HCT116 (cell line): ENCODE measurements around the gene COL4A3. TPM values are rescaled to one million over a fixed set of nuclear protein-coding genes. Genes with fewer than 3 reads are reported as not detected.
A peak's percentile ranks its signal among the peaks of the same experiment; 100 is the strongest.

Experiments used
- ATAC-seq: fragments of 200-7000 bp; cut with Tn5 transposase; 2 replicates; pipeline ENCODE4 v1.9.1; 2020; ENCODE audit warnings: mild to moderate bottlenecking, moderate library complexity
- BruUV-seq: library from RNA; stranded (reverse); fragments of 400-500 nt; replicated peaks from 2 replicates; lab custom pipeline; 2021; lab: Mats Ljungman, UMichigan
- CTCF ChIA-PET: fragments of 300-600 bp; sonication (Branson Sonifier 250); formaldehyde crosslinking; loops from one replicate; lab custom pipeline; 2021; ENCODE audit warnings: antibody characterized with exemption; lab: Charles Lee
- POLR2A ChIA-PET: fragments of 300-600, 350-600 bp; sonication (Branson Sonifier 250); formaldehyde crosslinking; loops from one replicate; lab custom pipeline; 2021; ENCODE audit warnings: antibody characterized with exemption; lab: Charles Lee
- RAD21 ChIA-PET, 2 experiments: fragments of 300-600 bp; sonication (Branson Sonifier 250); formaldehyde crosslinking; loops; one replicate each; lab custom pipeline; 2023; ENCODE audit warnings: low total read pairs in 2 of 2; ENCODE audit not compliant: uncharacterized antibody in 2 of 2, unreplicated experiment in 2 of 2, low non-redundant PET in 1 of 2; lab: Charles Lee
- DNase-seq: peaks from one replicate; pipeline ENCODE4 v3.0.0-alpha.2; 2010; ENCODE audit warnings: low read depth, low spot score
- H2AFZ ChIP-seq: fragments of 200-600 bp; shearing (Covaris generic), sonication (generic); 2 replicates; pipeline ENCODE4 v1.6.1; 2017; ENCODE audit warnings: low read depth, mixed run types, mixed read lengths, antibody characterized with exemption, low read length; ENCODE audit not compliant: poor library complexity, severe bottlenecking
- H3K27ac ChIP-seq: 2 replicates; pipeline ENCODE4 v1.5.1; 2012; ENCODE audit warnings: low read depth, low read length
- H3K27me3 ChIP-seq: fragments of 200-600 bp; sonication (generic); 2 replicates; pipeline ENCODE4 v1.6.1; 2016; ENCODE audit warnings: mixed run types, low read length, mixed read lengths; ENCODE audit not compliant: insufficient read depth
- H3K36me3 ChIP-seq, 2 experiments: fragments of 200-500 bp in 1 of 2; fragments of 200-600 bp in 1 of 2; sonication (Bioruptor generic) in 1 of 2; sonication (generic) in 1 of 2; 2 replicates each; pipeline versions ENCODE4 v1.5.1 to v1.6.1; 2014 to 2016; ENCODE audit warnings: low read length in 2 of 2, inconsistent platforms in 1 of 2, mixed read lengths in 1 of 2, mixed run types in 1 of 2; ENCODE audit not compliant: insufficient read depth in 2 of 2, control insufficient read depth in 1 of 2
- H3K4me1 ChIP-seq, 2 experiments: fragments of 200-600 bp in 1 of 2; sonication (generic) in 1 of 2; 2 replicates each; pipeline versions ENCODE4 v1.5.1 to v1.6.1; 2012 to 2017; ENCODE audit warnings: low read length in 2 of 2, inconsistent platforms in 1 of 2, mild to moderate bottlenecking in 1 of 2, mixed read lengths in 1 of 2, mixed run types in 1 of 2, moderate library complexity in 1 of 2; ENCODE audit not compliant: insufficient read depth in 2 of 2, control insufficient read depth in 1 of 2
- H3K4me2 ChIP-seq: fragments of 200-600 bp; sonication (generic); 2 replicates; pipeline ENCODE4 v1.6.1; 2017; ENCODE audit warnings: mixed run types, low read length, mixed read lengths
- H3K4me3 ChIP-seq, 2 experiments: fragments of 200-600 bp in 1 of 2; sonication (generic) in 1 of 2; replicated peaks in 1 of 2; 2 replicates each; pipeline ENCODE4 v1.5.1; 2011 to 2016; ENCODE audit warnings: low read length in 2 of 2, control low read depth in 1 of 2, low read depth in 1 of 2, mild to moderate bottlenecking in 1 of 2, mixed read lengths in 1 of 2, mixed run types in 1 of 2
- H3K79me2 ChIP-seq: fragments of 200-600 bp; sonication (generic); 2 replicates; pipeline ENCODE4 v1.6.1; 2017; ENCODE audit warnings: mild to moderate bottlenecking, mixed run types, low read length, moderate library complexity, mixed read lengths; ENCODE audit not compliant: insufficient read depth
- H3K9ac ChIP-seq: fragments of 200-600 bp; sonication (generic); 2 replicates; pipeline ENCODE4 v1.6.1; 2016; ENCODE audit warnings: low read length, mixed read lengths
- H3K9me2 ChIP-seq: fragments of 200-600 bp; sonication (generic), shearing (Covaris generic); 2 replicates; pipeline ENCODE4 v1.6.1; 2017; ENCODE audit warnings: mixed run types, mild to moderate bottlenecking, moderate library complexity; ENCODE audit not compliant: insufficient read depth
- H3K9me3 ChIP-seq, 2 experiments: fragments of 200-500 bp in 1 of 2; fragments of 200-600 bp in 1 of 2; sonication (Bioruptor generic) in 1 of 2; sonication (generic) in 1 of 2; 2 replicates each; pipeline ENCODE4 v1.6.1; 2014 to 2017; ENCODE audit warnings: low read length in 2 of 2, mixed read lengths in 2 of 2, inconsistent platforms in 1 of 2, low read depth in 1 of 2, mild to moderate bottlenecking in 1 of 2, mixed run types in 1 of 2, moderate library complexity in 1 of 2; ENCODE audit not compliant: control insufficient read depth in 1 of 2, insufficient read depth in 1 of 2
- H4K20me1 ChIP-seq: fragments of 200-600 bp; sonication (generic), shearing (Covaris generic); 2 replicates; pipeline ENCODE4 v1.6.1; 2017; ENCODE audit warnings: mixed run types, mild to moderate bottlenecking, moderate library complexity; ENCODE audit not compliant: insufficient read depth
- CBX3 ChIP-seq: IDR thresholded peaks from 2 replicates; pipeline ENCODE4 v1.6.1; 2012; ENCODE audit warnings: low read depth
- CEBPB ChIP-seq: IDR thresholded peaks from 2 replicates; pipeline ENCODE4 v1.6.1; 2012; ENCODE audit warnings: low read depth
- POLR2AphosphoS5 ChIP-seq: IDR thresholded peaks from 2 replicates; pipeline ENCODE4 v1.6.1; 2011; ENCODE audit warnings: mild to moderate bottlenecking, low read depth, low read length, moderate library complexity
- RAD21 ChIP-seq: IDR thresholded peaks from 2 replicates; pipeline ENCODE4 v1.6.1; 2012; ENCODE audit warnings: low read depth, mild to moderate bottlenecking
- SIN3A ChIP-seq: IDR thresholded peaks from 2 replicates; pipeline ENCODE4 v1.6.1; 2012; ENCODE audit warnings: low read depth
- SRF ChIP-seq: IDR thresholded peaks from 2 replicates; pipeline ENCODE4 v1.6.1; 2012; ENCODE audit warnings: low read depth
- TCF7L2 ChIP-seq: IDR thresholded peaks from 2 replicates; pipeline ENCODE4 v1.7.0; 2011; ENCODE audit warnings: borderline replicate concordance, inconsistent platforms; ENCODE audit not compliant: insufficient read depth, insufficient read length; ENCODE audit errors: extremely low read depth
- YY1 ChIP-seq: IDR thresholded peaks from 2 replicates; pipeline ENCODE4 v1.6.1; 2011; ENCODE audit warnings: low read length, low read depth, moderate library complexity, mild to moderate bottlenecking; ENCODE audit not compliant: insufficient replicate concordance; ENCODE audit errors: extremely low read depth
- ZFX ChIP-seq: fragments of 450-650 bp; IDR thresholded peaks from 2 replicates; pipeline ENCODE4 v1.6.1; 2017
- ZNF274 ChIP-seq: fragments of 200-500 bp; sonication (Bioruptor generic); IDR thresholded peaks from 2 replicates; pipeline ENCODE4 v1.6.1; 2014; ENCODE audit warnings: mild to moderate bottlenecking, low read depth, low read length, inconsistent platforms
- intact Hi-C: fragments of 100-400 bp; cut with micrococcal nuclease; formaldehyde crosslinking; loops from 2 replicates; pipeline ENCODE4 v1.10.0; 2022
- total RNA-seq: library from RNA; stranded (reverse); gene quantifications from one replicate; pipeline ENCODE4 v1.2.1, GENCODE V29; 2021; ENCODE audit not compliant: unreplicated experiment
- TF ChIP-seq, protein P1 (sequence below), 3 experiments: fragments of 200-600 bp in 1 of 3; sonication (generic) in 1 of 3; IDR thresholded peaks in 2 of 3; conservative IDR thresholded peaks in 1 of 3; 2 replicates each; pipeline ENCODE4 v1.5.1; 2012 to 2017; ENCODE audit warnings: low read depth in 2 of 3, low read length in 2 of 3, antibody characterized with exemption in 1 of 3, borderline replicate concordance in 1 of 3, control low read depth in 1 of 3, mild to moderate bottlenecking in 1 of 3, mixed read lengths in 1 of 3, mixed run types in 1 of 3, moderate library complexity in 1 of 3; ENCODE audit not compliant: insufficient read depth in 1 of 3
- TF ChIP-seq, protein P2 (sequence below): IDR thresholded peaks from 2 replicates; pipeline ENCODE4 v1.6.1; 2012
- TF ChIP-seq, protein P3 (sequence below): IDR thresholded peaks from 2 replicates; pipeline ENCODE4 v1.6.1; 2012; ENCODE audit warnings: low read depth

Gene COL4A3
- total RNA-seq, 1 experiment from 2014 or later: 4.9 TPM

DNA sequence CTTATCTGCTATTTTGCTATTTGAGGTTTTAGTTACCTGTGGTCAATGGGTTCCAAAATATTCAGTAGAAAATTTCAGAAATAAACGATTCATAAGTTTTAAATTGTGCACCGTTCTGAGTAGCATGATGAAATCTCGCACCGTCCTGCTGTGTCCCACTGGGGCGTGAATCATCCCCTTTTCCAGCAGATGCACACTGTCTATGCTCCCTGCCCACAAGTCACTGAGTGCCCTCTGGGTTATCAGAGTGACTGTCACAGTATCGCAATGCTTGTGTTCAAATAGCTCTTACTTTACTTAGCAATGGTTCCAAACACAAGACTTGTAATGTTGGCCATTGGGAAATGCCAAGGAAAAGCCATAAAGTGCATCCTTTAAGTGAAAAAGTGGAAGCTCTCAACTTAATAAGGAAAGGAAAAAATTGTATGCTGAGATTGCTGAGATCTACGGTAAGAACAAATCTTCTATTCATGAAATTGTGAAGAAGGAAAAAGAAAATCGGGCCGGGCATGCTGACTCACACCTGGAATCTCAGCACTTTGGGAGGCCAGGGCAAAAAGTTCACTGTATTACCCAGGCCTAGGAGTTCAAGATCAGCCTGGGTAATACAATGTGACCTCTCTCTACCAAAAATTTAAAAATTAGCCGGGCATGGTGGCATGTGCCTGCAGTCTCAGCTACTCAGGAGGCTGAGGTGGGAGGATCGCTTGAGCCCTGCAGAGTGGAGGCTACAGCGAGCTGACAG, 13.3 kb downstream of the COL4A3 start:
- H3K9ac ChIP-seq: no peak overlapping the region
- no peaks in the 10 kb centered on the region for H3K79me2 ChIP-seq
- H3K9me3 ChIP-seq: no peaks in the 10 kb centered on the region
- no peaks in the 10 kb centered on the region for H3K27me3 ChIP-seq
- H3K4me3 ChIP-seq: no peak overlapping the region
- H4K20me1 ChIP-seq: no peaks in the 10 kb centered on the region
- no TSS peak for BruUV-seq
- POLR2A ChIA-PET: no interaction called here
- intact Hi-C loops: no loop called here
- H3K36me3 ChIP-seq: no peaks in the 10 kb centered on the region
- no peak overlapping the region for H2AFZ ChIP-seq
- H3K4me1 ChIP-seq: peaks cover 4 to 10% of the 10 kb centered on the region in 2 experiments; a peak in 3 of 4 replicates
- H3K9me2 ChIP-seq: no peaks in the 10 kb centered on the region
- TF ChIP-seq, protein P1, sequence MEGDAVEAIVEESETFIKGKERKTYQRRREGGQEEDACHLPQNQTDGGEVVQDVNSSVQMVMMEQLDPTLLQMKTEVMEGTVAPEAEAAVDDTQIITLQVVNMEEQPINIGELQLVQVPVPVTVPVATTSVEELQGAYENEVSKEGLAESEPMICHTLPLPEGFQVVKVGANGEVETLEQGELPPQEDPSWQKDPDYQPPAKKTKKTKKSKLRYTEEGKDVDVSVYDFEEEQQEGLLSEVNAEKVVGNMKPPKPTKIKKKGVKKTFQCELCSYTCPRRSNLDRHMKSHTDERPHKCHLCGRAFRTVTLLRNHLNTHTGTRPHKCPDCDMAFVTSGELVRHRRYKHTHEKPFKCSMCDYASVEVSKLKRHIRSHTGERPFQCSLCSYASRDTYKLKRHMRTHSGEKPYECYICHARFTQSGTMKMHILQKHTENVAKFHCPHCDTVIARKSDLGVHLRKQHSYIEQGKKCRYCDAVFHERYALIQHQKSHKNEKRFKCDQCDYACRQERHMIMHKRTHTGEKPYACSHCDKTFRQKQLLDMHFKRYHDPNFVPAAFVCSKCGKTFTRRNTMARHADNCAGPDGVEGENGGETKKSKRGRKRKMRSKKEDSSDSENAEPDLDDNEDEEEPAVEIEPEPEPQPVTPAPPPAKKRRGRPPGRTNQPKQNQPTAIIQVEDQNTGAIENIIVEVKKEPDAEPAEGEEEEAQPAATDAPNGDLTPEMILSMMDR (IDR thresholded peaks at IDR 0.05 in 2 of 3, conservative IDR thresholded peaks at IDR 0.05 in 1 of 3; ENCODE audit: borderline replicate concordance in 1 of 3, insufficient read depth in 1 of 3, low read depth in 2 of 3, low read length in 2 of 3): no peak
- TF ChIP-seq ZNF274: no peak
- no peak for TF ChIP-seq ZFX
- TF ChIP-seq, protein P2, sequence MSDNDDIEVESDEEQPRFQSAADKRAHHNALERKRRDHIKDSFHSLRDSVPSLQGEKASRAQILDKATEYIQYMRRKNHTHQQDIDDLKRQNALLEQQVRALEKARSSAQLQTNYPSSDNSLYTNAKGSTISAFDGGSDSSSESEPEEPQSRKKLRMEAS: no peak
- TF ChIP-seq TCF7L2: no peak
- no peak for TF ChIP-seq SIN3A
- TF ChIP-seq RAD21: no peak
- no peak for TF ChIP-seq POLR2AphosphoS5
- TF ChIP-seq, protein P3, sequence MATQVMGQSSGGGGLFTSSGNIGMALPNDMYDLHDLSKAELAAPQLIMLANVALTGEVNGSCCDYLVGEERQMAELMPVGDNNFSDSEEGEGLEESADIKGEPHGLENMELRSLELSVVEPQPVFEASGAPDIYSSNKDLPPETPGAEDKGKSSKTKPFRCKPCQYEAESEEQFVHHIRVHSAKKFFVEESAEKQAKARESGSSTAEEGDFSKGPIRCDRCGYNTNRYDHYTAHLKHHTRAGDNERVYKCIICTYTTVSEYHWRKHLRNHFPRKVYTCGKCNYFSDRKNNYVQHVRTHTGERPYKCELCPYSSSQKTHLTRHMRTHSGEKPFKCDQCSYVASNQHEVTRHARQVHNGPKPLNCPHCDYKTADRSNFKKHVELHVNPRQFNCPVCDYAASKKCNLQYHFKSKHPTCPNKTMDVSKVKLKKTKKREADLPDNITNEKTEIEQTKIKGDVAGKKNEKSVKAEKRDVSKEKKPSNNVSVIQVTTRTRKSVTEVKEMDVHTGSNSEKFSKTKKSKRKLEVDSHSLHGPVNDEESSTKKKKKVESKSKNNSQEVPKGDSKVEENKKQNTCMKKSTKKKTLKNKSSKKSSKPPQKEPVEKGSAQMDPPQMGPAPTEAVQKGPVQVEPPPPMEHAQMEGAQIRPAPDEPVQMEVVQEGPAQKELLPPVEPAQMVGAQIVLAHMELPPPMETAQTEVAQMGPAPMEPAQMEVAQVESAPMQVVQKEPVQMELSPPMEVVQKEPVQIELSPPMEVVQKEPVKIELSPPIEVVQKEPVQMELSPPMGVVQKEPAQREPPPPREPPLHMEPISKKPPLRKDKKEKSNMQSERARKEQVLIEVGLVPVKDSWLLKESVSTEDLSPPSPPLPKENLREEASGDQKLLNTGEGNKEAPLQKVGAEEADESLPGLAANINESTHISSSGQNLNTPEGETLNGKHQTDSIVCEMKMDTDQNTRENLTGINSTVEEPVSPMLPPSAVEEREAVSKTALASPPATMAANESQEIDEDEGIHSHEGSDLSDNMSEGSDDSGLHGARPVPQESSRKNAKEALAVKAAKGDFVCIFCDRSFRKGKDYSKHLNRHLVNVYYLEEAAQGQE: no peak
- TF ChIP-seq SRF: no peak
- TF ChIP-seq CEBPB: no peak
- TF ChIP-seq YY1: no peak
- TF ChIP-seq CBX3: no peak
- no peak for DNase-seq
- RAD21 ChIA-PET: no interaction called here
- H3K4me2 ChIP-seq: peak overlapping the region; percentile 30; the same call in 1 of the 2 replicates
- CTCF ChIA-PET: interaction anchor here (1.3 to 1.6 kb wide), 2 partner anchors 8 to 60 kb away, joined by 6 to 7 read pairs; no protein-coding TSS in a partner anchor
- ATAC-seq: peak; percentile 79
- H3K27ac ChIP-seq: no peak overlapping the region
